ENCODE results near the gene TTC12.

The TTC12 gene

GRCh38 chr11:113372309-113372708 is 57.9 kb downstream of the TTC12 start:
- ChIA-PET CTCF (interaction anchor here (1.0 kb wide), 1 partner anchor 13 kb away, joined by 3 read pairs; no protein-coding TSS in a partner anchor), POLR2A (no interaction called here)
- TF ChIP-seq CTCF (IDR thresholded peaks at IDR 0.05; ENCODE audit: control extremely low read depth, extremely low read depth, low read depth, missing control alignments) = no peak
- DNase-seq (ENCODE audit: extremely low spot score) = no peak

DNA sequence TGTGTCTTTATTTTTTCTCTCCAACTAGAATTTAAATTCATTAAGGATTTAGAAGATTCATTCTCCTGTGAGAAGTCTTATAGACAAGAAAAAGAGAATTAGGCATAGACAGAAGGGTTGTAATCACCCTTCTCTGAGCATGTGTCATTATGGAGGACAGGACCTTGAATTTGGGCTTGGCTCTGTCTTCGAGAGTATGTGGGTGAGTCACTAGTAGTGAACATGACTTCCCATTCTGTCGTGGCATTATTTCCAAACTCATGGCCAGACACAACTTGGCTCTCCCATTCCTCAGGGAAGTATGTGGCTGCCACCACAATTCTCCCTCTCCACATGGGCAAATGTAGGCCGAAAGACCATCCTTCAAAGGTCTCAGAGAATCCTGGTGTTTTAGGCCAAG is 58.9 kb downstream of the TTC12 start:
- no peak for DNase-seq (ENCODE audit: extremely low spot score)
- ChIA-PET CTCF (no interaction called here), POLR2A (no interaction called here)
- no peak for TF ChIP-seq CTCF (IDR thresholded peaks at IDR 0.05; ENCODE audit: control extremely low read depth, extremely low read depth, low read depth, missing control alignments)

- CTCF ChIA-PET = no interaction called here
- POLR2A ChIA-PET = no interaction called here
- no peak for TF ChIP-seq CTCF (IDR thresholded peaks at IDR 0.05; ENCODE audit: control extremely low read depth, extremely low read depth, low read depth, missing control alignments)
- no peak for DNase-seq (ENCODE audit: extremely low spot score)
These were observed 59.7 kb downstream of the TTC12 start for GRCh38 chr11:113373981-113374560.

- DNase-seq (ENCODE audit: extremely low spot score) = no peak
- TF ChIP-seq CTCF (IDR thresholded peaks at IDR 0.05; ENCODE audit: control extremely low read depth, extremely low read depth, low read depth, missing control alignments) = no peak
- CTCF ChIA-PET = interaction anchor here (1.1 to 2.2 kb wide), 2 partner anchors 9 to 43 kb away, joined by 4 to 7 read pairs; no protein-coding TSS in a partner anchor
- POLR2A ChIA-PET = no interaction called here
These were observed 61.0 kb downstream of the TTC12 start for GRCh38 chr11:113375402-113375801.

GRCh38 chr11:113376156-113376555 is 61.8 kb downstream of the TTC12 start:
- ChIA-PET POLR2A (no interaction called here), CTCF (interaction anchor here (0.7 to 2.6 kb wide), 7 partner anchors 9 to 803 kb away, joined by 3 to 7 read pairs (median 5); no protein-coding TSS in a partner anchor)
- TF ChIP-seq CTCF (IDR thresholded peaks at IDR 0.05; ENCODE audit: control extremely low read depth, extremely low read depth, low read depth, missing control alignments) = no peak
- DNase-seq (ENCODE audit: extremely low spot score) = no peak

- no peak for TF ChIP-seq CTCF (IDR thresholded peaks at IDR 0.05; ENCODE audit: control extremely low read depth, extremely low read depth, low read depth, missing control alignments)
- ChIA-PET POLR2A (no interaction called here), CTCF (interaction anchor here (1.0 to 2.6 kb wide), 7 partner anchors 7 to 48 kb away, joined by 3 to 7 read pairs (median 4); no protein-coding TSS in a partner anchor)
- DNase-seq (ENCODE audit: extremely low spot score) = no peak
These were observed 63.5 kb downstream of the TTC12 start for GRCh38 chr11:113377681-113378412.
